Parietal lobe (tissue), 2 donors: ENCODE data around the gene KIRREL2. TPM values are rescaled to one million over a fixed set of nuclear protein-coding genes. Genes with fewer than 3 reads are reported as not detected.

ENCODE experiments used
- small RNA-seq: library from RNA; depleted of rRNA; stranded (forward); fragments of <200 nt; gene quantifications from one replicate; pipeline ENCODE3, GENCODE V24; 2014; ENCODE audit warnings: low replicate concordance
- total RNA-seq: library from RNA; depleted of rRNA; stranded (reverse); fragments of >200 nt; gene quantifications from one replicate; pipeline ENCODE4 v1.2.3, GENCODE V29; 2014

The KIRREL2 gene
- 0.94 TPM for total RNA-seq

DNA sequence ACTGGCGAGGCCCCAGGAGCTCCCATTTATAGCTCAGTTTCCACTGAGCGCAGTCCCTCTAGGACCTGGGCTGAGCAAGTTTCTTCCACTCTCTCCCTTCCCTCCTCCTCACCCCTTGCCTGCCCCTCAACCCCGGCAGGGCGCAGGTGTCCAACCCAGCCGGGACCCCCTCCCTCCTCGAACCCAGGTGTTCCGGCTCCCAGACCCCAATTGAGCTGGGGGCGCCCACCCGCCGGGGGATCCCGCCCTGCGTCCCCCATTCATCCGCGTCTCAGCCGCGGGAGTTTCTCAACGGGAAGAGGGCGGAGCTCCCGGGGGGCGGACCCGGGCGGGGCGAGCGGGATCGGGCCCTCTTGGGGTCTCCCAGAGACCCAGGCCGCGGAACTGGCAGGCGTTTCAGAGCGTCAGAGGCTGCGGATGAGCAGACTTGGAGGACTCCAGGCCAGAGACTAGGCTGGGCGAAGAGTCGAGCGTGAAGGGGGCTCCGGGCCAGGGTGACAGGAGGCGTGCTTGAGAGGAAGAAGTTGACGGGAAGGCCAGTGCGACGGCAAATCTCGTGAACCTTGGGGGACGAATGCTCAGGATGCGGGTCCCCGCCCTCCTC, at the start of gene KIRREL2:
TSS of gene KIRREL2 (plus strand) at position 366 of the 604 bp plus-strand sequence. CDS start at position 575, 209 bp downstream.

GRCh38 chr19:35812220-35813042, 44.3 kb upstream of the KIRREL2 start, which contains the start of gene PRODH2:
TSS of gene PRODH2 (minus strand) at chr19:35812845. CDS start at chr19:35812805, 40 bp downstream.

DNA sequence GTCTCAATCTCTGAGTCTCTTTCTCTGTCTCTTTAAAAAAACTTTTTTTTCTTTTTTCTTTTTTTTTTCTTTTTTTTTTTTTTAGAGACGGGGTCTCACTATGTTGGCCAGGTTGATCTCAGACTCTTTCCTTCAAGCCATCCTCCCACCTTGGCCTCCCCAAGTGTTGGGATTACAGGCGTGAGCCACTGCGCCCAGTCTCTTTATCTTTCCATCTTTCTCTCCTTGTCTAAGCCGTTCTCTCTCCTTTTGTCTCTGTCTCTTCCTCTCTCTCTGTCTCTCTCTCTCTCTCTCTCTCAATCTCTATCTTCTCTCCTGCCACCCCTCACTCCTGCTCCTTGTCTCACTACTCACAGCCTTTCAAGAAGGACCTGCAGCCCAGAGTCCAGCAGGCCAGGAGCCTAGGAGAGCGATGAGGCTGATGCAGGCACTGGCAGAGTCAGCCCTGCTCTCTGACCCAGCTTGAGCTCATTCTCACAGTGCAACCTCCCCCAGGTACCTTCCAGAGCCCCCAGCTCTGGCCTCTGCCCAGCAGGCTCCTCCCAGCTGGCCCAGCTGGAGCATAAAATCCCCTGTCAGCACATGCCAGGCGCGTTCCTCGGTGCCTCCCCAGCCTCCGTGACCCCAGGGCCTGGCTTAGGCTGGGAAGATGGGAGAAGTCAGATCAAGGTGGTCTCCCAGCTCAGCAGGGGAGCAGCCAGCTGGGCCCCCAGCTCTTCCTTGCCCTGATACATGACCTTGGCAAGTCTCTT, 4.5 kb upstream of the KIRREL2 start, which contains the start of gene NPHS1:
TSS of gene NPHS1 (minus strand) at position 476 of the 752 bp plus-strand sequence. CDS start 667 bp downstream, outside the sequence.

GRCh38 chr19:35868172-35868822, 11.6 kb downstream of the KIRREL2 start, which contains the start of gene APLP1:
TSS of gene APLP1 (plus strand) at chr19:35868574. CDS start at chr19:35868637, 63 bp downstream.

DNA sequence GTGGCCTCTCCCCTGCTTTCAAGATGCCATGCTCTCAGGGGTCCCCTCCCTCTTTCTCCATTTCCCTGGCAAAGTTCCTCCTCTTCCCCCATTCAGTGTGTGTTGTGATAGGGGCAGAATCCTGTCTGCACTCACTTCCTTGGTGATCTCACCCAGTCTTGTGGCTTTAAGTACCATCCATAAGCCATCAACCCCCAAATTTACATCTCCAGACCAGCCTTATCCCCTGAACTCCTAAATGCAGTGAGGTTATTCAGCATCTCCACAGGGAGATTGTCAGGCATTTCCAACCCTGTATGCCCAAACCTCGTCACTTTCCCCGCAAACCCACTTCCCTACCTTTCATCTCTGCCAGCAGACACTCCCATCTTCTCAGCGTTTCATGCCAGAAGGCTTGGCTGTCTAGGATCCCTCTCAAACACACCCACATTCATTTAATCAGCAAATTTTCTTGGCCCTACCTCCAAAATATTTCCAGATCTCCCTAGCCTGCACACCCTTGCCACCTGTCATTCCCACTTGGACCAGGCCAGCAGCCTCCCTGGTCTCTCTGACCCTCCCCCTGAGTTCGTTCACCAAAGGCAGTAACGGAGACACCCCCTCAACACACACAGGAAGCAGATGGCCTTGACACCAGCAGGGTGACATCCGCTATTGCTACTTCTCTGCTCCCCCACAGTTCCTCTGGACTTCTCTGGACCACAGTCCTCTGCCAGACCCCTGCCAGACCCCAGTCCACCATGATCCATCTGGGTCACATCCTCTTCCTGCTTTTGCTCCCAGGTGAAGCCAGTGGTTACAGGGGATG, 45.3 kb downstream of the KIRREL2 start, which contains the start of gene HCST:
TSS of gene HCST (plus strand) at position 676 of the 808 bp plus-strand sequence. CDS start at position 741, 65 bp downstream.

GRCh38 chr19:35908010-35908441, 51.3 kb downstream of the KIRREL2 start, which contains the start of gene TYROBP:
TSS of gene TYROBP (minus strand) at chr19:35908295. CDS start at chr19:35908228, 67 bp downstream.

Small RNA genes lying within 50 kb of the gene (small RNA-seq; reads per million reads assigned to genes)
- not detected for gene RN7SL402P

Other genes starting within 250 kb of the KIRREL2 start
- 7.5 TPM for gene HAUS5, start 244.2 kb upstream of the KIRREL2 start, total RNA-seq
- gene RBM42, start 227.9 kb upstream of the KIRREL2 start, total RNA-seq = 18.8 TPM
- gene ETV2, start 215.2 kb upstream of the KIRREL2 start, total RNA-seq = 0.94 TPM
- gene COX6B1, start 208.6 kb upstream of the KIRREL2 start, total RNA-seq = 115 TPM
- gene UPK1A, start 190.4 kb upstream of the KIRREL2 start, total RNA-seq = not detected
- not detected for gene ZBTB32, start 152.4 kb upstream of the KIRREL2 start, total RNA-seq
- 11.6 TPM for gene KMT2B, start 138.9 kb upstream of the KIRREL2 start, total RNA-seq
- gene IGFLR1, start 114.5 kb upstream of the KIRREL2 start, total RNA-seq = 0.94 TPM
- 5.3 TPM for gene U2AF1L4, start 111.5 kb upstream of the KIRREL2 start, total RNA-seq
- gene PSENEN, start 111.3 kb upstream of the KIRREL2 start, total RNA-seq = 8.8 TPM
- gene LIN37, start 108.3 kb upstream of the KIRREL2 start, total RNA-seq = 16.9 TPM
- not detected for gene HSPB6, start 99.9 kb upstream of the KIRREL2 start, total RNA-seq
- gene PROSER3, start 98.7 kb upstream of the KIRREL2 start, total RNA-seq = 5.9 TPM
- 123 TPM for gene ARHGAP33, start 81.3 kb upstream of the KIRREL2 start, total RNA-seq
- not detected for gene PRODH2, start 44.1 kb upstream of the KIRREL2 start, total RNA-seq
- gene NPHS1, start 4.4 kb upstream of the KIRREL2 start, total RNA-seq = not detected
- 197 TPM for gene APLP1, start 11.7 kb downstream of the KIRREL2 start, total RNA-seq
- gene NFKBID, start 43.6 kb downstream of the KIRREL2 start, total RNA-seq = 3.8 TPM
- gene HCST, start 45.6 kb downstream of the KIRREL2 start, total RNA-seq = 1.6 TPM
- 3.4 TPM for gene TYROBP, start 51.4 kb downstream of the KIRREL2 start, total RNA-seq
- 15.7 TPM for gene LRFN3, start 79.5 kb downstream of the KIRREL2 start, total RNA-seq
- gene SDHAF1, start 138.3 kb downstream of the KIRREL2 start, total RNA-seq = 13.5 TPM
- gene SYNE4, start 151.9 kb downstream of the KIRREL2 start, total RNA-seq = 0.63 TPM
- 9.7 TPM for gene ALKBH6, start 157.3 kb downstream of the KIRREL2 start, total RNA-seq
- gene CLIP3, start 176.0 kb downstream of the KIRREL2 start, total RNA-seq = 59.5 TPM
- 1.9 TPM for gene THAP8, start 197.4 kb downstream of the KIRREL2 start, total RNA-seq
- 3.1 TPM for gene WDR62, start 198.0 kb downstream of the KIRREL2 start, total RNA-seq